ENCODE measurements around the gene LYRM9.
"Not testable (repeated sequence)": the region's sequence is repeated elsewhere in the genome, so short reads cannot be mapped to it uniquely, and the experiment has no call there.

LYRM9 gene

GRCh38 chr17:27872776-27873175 is 20.4 kb downstream of the LYRM9 start:
- no peak for DNase-seq

GRCh38 chr17:27871407-27871806 is 21.8 kb downstream of the LYRM9 start:
- no peak for DNase-seq

GRCh38 chr17:27870345-27870744 is 22.8 kb downstream of the LYRM9 start:
- DNase-seq, result no peak

GRCh38 chr17:27868565-27868964 is 24.6 kb downstream of the LYRM9 start:
- DNase-seq, result no peak

- DNase-seq, result no peak
Observed at GRCh38 chr17:27862840-27863239, 30.3 kb downstream of the LYRM9 start.

- no peak for DNase-seq
Observed at GRCh38 chr17:27862004-27862403, 31.2 kb downstream of the LYRM9 start.

GRCh38 chr17:27860971-27861664 is 32.0 kb downstream of the LYRM9 start:
- DNase-seq, result no peak

GRCh38 chr17:27858621-27859305 is 34.4 kb downstream of the LYRM9 start:
- no peak for DNase-seq

- no peak for DNase-seq
Observed at GRCh38 chr17:27856676-27857432, 36.3 kb downstream of the LYRM9 start.

GRCh38 chr17:27855454-27855853 is 37.7 kb downstream of the LYRM9 start:
- DNase-seq, result no peak

- no peak for DNase-seq
Observed at GRCh38 chr17:27854163-27854562, 39.0 kb downstream of the LYRM9 start.

GRCh38 chr17:27853091-27853490 is 40.1 kb downstream of the LYRM9 start:
- DNase-seq, result no peak

- DNase-seq, result no peak
Observed at GRCh38 chr17:27849474-27850185, 43.5 kb downstream of the LYRM9 start.

- peak; percentile 64 for DNase-seq
Observed at GRCh38 chr17:27848931-27849330, 44.2 kb downstream of the LYRM9 start.

- not testable (repeated sequence) for DNase-seq
Observed at GRCh38 chr17:27846808-27847307, 46.3 kb downstream of the LYRM9 start.

GRCh38 chr17:27846042-27846655 is 47.0 kb downstream of the LYRM9 start:
- DNase-seq, result no peak

GRCh38 chr17:27845264-27846041 is 47.7 kb downstream of the LYRM9 start:
- DNase-seq, result no peak

- DNase-seq, result no peak
Observed at GRCh38 chr17:27840688-27841087, 52.5 kb downstream of the LYRM9 start.

- DNase-seq, result not testable (repeated sequence)
Observed at GRCh38 chr17:27840406-27840678, 52.8 kb downstream of the LYRM9 start.

- not testable (repeated sequence) for DNase-seq
Observed at GRCh38 chr17:27839571-27840405, 53.4 kb downstream of the LYRM9 start.

GRCh38 chr17:27838607-27839006 is 54.6 kb downstream of the LYRM9 start:
- not testable (repeated sequence) for DNase-seq
